ENCODE data around the gene RNF157. TPM values are rescaled to one million over a fixed set of nuclear protein-coding genes. Genes with fewer than 3 reads are reported as not detected.

RNF157 gene
- total and polyA plus RNA-seq, 9 of the 15 experiments (the other 6 are each of a cell fraction or from before 2014, with no cell fraction given) = 8.1 to 31.7 (median 20.8) TPM

DNA sequence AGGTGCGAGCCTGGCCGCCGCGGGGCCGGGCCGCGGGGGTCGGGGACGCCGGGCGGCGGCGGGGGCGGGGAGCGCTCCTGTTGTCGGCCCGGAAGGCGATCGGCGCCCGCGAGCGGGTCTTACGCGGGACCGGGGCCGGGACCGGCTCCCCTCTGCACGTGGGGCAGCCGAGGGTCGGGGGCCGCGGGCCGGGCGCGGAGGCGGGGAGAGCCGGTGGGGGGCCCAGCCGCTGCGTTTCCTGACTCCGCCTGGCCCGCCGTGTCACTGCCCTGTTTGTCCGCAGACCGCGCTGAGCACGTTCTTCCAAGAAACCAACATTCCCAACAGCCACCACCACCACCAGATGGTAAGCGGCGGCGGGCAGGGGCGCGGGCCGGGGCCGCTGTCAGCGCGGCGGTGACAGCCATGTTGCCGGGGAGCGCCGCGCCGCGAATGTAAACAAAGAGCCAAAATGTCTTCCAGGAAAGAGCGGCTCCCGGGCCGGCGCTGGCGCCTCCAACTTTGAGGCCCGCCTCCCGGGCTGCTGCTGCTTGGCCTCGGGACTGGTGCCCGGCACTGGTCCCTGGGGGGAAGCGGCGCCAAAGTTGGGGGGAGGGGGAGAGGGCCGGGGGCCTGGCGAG is 25.4 kb upstream of the RNF157 start (continued):
- TF ChIP-seq, protein P1, sequence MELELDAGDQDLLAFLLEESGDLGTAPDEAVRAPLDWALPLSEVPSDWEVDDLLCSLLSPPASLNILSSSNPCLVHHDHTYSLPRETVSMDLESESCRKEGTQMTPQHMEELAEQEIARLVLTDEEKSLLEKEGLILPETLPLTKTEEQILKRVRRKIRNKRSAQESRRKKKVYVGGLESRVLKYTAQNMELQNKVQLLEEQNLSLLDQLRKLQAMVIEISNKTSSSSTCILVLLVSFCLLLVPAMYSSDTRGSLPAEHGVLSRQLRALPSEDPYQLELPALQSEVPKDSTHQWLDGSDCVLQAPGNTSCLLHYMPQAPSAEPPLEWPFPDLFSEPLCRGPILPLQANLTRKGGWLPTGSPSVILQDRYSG (tag; conservative IDR thresholded peaks at IDR 0.05; ENCODE audit: low read depth) = no peak
- TF ChIP-seq FOXA3 (CRISPR knock-in tag; conservative IDR thresholded peaks at IDR 0.05 in 1 of 2, IDR thresholded peaks at IDR 0.05 in 1 of 2) = peak; percentile 75 to 93
- TF ChIP-seq DIDO1 (tag; IDR thresholded peaks at IDR 0.05; ENCODE audit: low read depth) = no peak
- peak; percentile 76 for TF ChIP-seq CHD1 (IDR thresholded peaks at IDR 0.05; ENCODE audit: low read length)
- no peak for TF ChIP-seq ETV5 (CRISPR knock-in tag; IDR thresholded peaks at IDR 0.05; ENCODE audit: low read depth)
- TF ChIP-seq RBFOX2 (IDR thresholded peaks at IDR 0.05; ENCODE audit: low read depth, low read length) = peak; percentile 92
- no peak for TF ChIP-seq TCF7L2 (IDR thresholded peaks at IDR 0.05; ENCODE audit: low read depth, low read length)
- TF ChIP-seq DPF2 (IDR thresholded peaks at IDR 0.05) = no peak
- TF ChIP-seq PTTG1 (tag; IDR thresholded peaks at IDR 0.05; ENCODE audit: low read depth) = no peak
- no peak for TF ChIP-seq HNRNPH1 (optimal IDR thresholded peaks at IDR 0.05; ENCODE audit: low read depth, low read length)
- no peak for TF ChIP-seq SRSF7 (optimal IDR thresholded peaks at IDR 0.05; ENCODE audit: low read depth, low read length)
- no peak for TF ChIP-seq RNF219 (CRISPR knock-in tag; IDR thresholded peaks at IDR 0.05)
- TF ChIP-seq CXXC5 (CRISPR knock-in tag; IDR thresholded peaks at IDR 0.05) = peak; percentile 36
- no peak for TF ChIP-seq THRAP3 (IDR thresholded peaks at IDR 0.05; ENCODE audit: borderline replicate concordance)
- no peak for TF ChIP-seq ATF7 (IDR thresholded peaks at IDR 0.05)
- TF ChIP-seq RBM22 (IDR thresholded peaks at IDR 0.05; ENCODE audit: low read depth, low read length, poor library complexity, severe bottlenecking) = peak; percentile 95
- TF ChIP-seq POLR2AphosphoS5 (IDR thresholded peaks at IDR 0.05; ENCODE audit: control insufficient read depth, insufficient read depth, low read depth, low read length) = no peak
- no peak for TF ChIP-seq HOXB6 (CRISPR knock-in tag; IDR thresholded peaks at IDR 0.05; ENCODE audit: borderline replicate concordance)
- TF ChIP-seq MXD1 (CRISPR knock-in tag; IDR thresholded peaks at IDR 0.05; ENCODE audit: borderline replicate concordance, poor library complexity, severe bottlenecking) = no peak
- TF ChIP-seq TFAP4 (CRISPR knock-in tag; IDR thresholded peaks at IDR 0.05; ENCODE audit: borderline replicate concordance) = peak; percentile 59; the same call in 1 of the 2 replicates
- TF ChIP-seq ZFX (CRISPR knock-in tag; IDR thresholded peaks at IDR 0.05) = no peak; the same call in 1 of the 2 replicates
- no peak for TF ChIP-seq ZNF436 (CRISPR knock-in tag; IDR thresholded peaks at IDR 0.05)
- no peak for TF ChIP-seq POLR2B (IDR thresholded peaks at IDR 0.05; ENCODE audit: low read depth, partially characterized antibody)
- 0 out of 2 replicates have a peak, but pooled peaks have one; percentile 62 for TF ChIP-seq RBM14 (IDR thresholded peaks at IDR 0.05; ENCODE audit: borderline replicate concordance, insufficient read depth, low read depth, low read length)
